ENCODE data around the gene AACS.

AACS gene

GRCh38 chr12:125090437-125090836 is 25.2 kb downstream of the AACS start:
- no peak for DNase-seq (ENCODE audit: extremely low spot score)
- CTCF ChIA-PET: no interaction called here
- POLR2A ChIA-PET: no interaction called here
- no peak for TF ChIP-seq ARNT (IDR thresholded peaks at IDR 0.05)
- TF ChIP-seq FOXA1 (IDR thresholded peaks at IDR 0.05): no peak
- no peak for TF ChIP-seq PKNOX1 (IDR thresholded peaks at IDR 0.05)
- TF ChIP-seq FOXM1 (IDR thresholded peaks at IDR 0.05; ENCODE audit: borderline replicate concordance): no peak
- no peak for TF ChIP-seq L3MBTL2 (conservative IDR thresholded peaks at IDR 0.05)
- TF ChIP-seq LEF1 (IDR thresholded peaks at IDR 0.05; ENCODE audit: borderline replicate concordance): no peak
- TF ChIP-seq ZNF384 (IDR thresholded peaks at IDR 0.05): no peak
- TF ChIP-seq SP1 (IDR thresholded peaks at IDR 0.05): no peak
- TF ChIP-seq HDGF (IDR thresholded peaks at IDR 0.05; ENCODE audit: borderline replicate concordance): no peak
- no peak for TF ChIP-seq TARDBP (IDR thresholded peaks at IDR 0.05)
- no peak for TF ChIP-seq CTBP1 (IDR thresholded peaks at IDR 0.05; ENCODE audit: borderline replicate concordance)
- TF ChIP-seq FOXK2 (IDR thresholded peaks at IDR 0.05): no peak
- TF ChIP-seq SUZ12 (IDR thresholded peaks at IDR 0.05): no peak
- TF ChIP-seq NFRKB (IDR thresholded peaks at IDR 0.05): no peak
- TF ChIP-seq ELF4 (IDR thresholded peaks at IDR 0.05): no peak
- no peak for TF ChIP-seq BHLHE40 (IDR thresholded peaks at IDR 0.05; ENCODE audit: borderline replicate concordance)

- DNase-seq (ENCODE audit: extremely low spot score): no peak
- ChIA-PET CTCF (no interaction called here), POLR2A (no interaction called here)
Observed at GRCh38 chr12:125091401-125091800, 26.2 kb downstream of the AACS start.

GRCh38 chr12:125092108-125092871 is 27.1 kb downstream of the AACS start:
- POLR2A ChIA-PET: no interaction called here
- DNase-seq (ENCODE audit: extremely low spot score): no peak
- CTCF ChIA-PET: no interaction called here
- TF ChIP-seq ZNF384 (IDR thresholded peaks at IDR 0.05): no peak
- TF ChIP-seq ELF4 (IDR thresholded peaks at IDR 0.05): no peak
- TF ChIP-seq SP1 (IDR thresholded peaks at IDR 0.05): no peak
- TF ChIP-seq BHLHE40 (IDR thresholded peaks at IDR 0.05; ENCODE audit: borderline replicate concordance): no peak
- no peak for TF ChIP-seq NFRKB (IDR thresholded peaks at IDR 0.05)
- no peak for TF ChIP-seq ARNT (IDR thresholded peaks at IDR 0.05)
- TF ChIP-seq PKNOX1 (IDR thresholded peaks at IDR 0.05): no peak
- no peak for TF ChIP-seq L3MBTL2 (conservative IDR thresholded peaks at IDR 0.05)
- no peak for TF ChIP-seq HDGF (IDR thresholded peaks at IDR 0.05; ENCODE audit: borderline replicate concordance)
- TF ChIP-seq TARDBP (IDR thresholded peaks at IDR 0.05): no peak
- no peak for TF ChIP-seq FOXK2 (IDR thresholded peaks at IDR 0.05)
- no peak for TF ChIP-seq LEF1 (IDR thresholded peaks at IDR 0.05; ENCODE audit: borderline replicate concordance)
- TF ChIP-seq SUZ12 (IDR thresholded peaks at IDR 0.05): no peak
- TF ChIP-seq FOXA1 (IDR thresholded peaks at IDR 0.05): no peak
- no peak for TF ChIP-seq FOXM1 (IDR thresholded peaks at IDR 0.05; ENCODE audit: borderline replicate concordance)
- TF ChIP-seq CTBP1 (IDR thresholded peaks at IDR 0.05; ENCODE audit: borderline replicate concordance): no peak

More at GRCh38 chr12:125091401-125091800, 26.2 kb downstream of the AACS start:
- TF ChIP-seq ZNF384 (IDR thresholded peaks at IDR 0.05) (no peak), SUZ12 (IDR thresholded peaks at IDR 0.05) (no peak), ELF4 (IDR thresholded peaks at IDR 0.05) (no peak), FOXA1 (IDR thresholded peaks at IDR 0.05) (no peak), L3MBTL2 (conservative IDR thresholded peaks at IDR 0.05) (no peak), TARDBP (IDR thresholded peaks at IDR 0.05) (no peak), CTBP1 (IDR thresholded peaks at IDR 0.05; ENCODE audit: borderline replicate concordance) (no peak), HDGF (IDR thresholded peaks at IDR 0.05; ENCODE audit: borderline replicate concordance) (no peak), FOXK2 (IDR thresholded peaks at IDR 0.05) (no peak), ARNT (IDR thresholded peaks at IDR 0.05) (no peak), PKNOX1 (IDR thresholded peaks at IDR 0.05) (no peak), NFRKB (IDR thresholded peaks at IDR 0.05) (no peak), SP1 (IDR thresholded peaks at IDR 0.05) (no peak), FOXM1 (IDR thresholded peaks at IDR 0.05; ENCODE audit: borderline replicate concordance) (no peak)

GRCh38 chr12:125092872-125093680 is 27.8 kb downstream of the AACS start:
- DNase-seq (ENCODE audit: extremely low spot score): no peak
- ChIA-PET POLR2A (no interaction called here), CTCF (no interaction called here)
- TF ChIP-seq BHLHE40 (IDR thresholded peaks at IDR 0.05; ENCODE audit: borderline replicate concordance) (no peak), HDGF (IDR thresholded peaks at IDR 0.05; ENCODE audit: borderline replicate concordance) (no peak), ZNF384 (IDR thresholded peaks at IDR 0.05) (no peak), ELF4 (IDR thresholded peaks at IDR 0.05) (no peak), TARDBP (IDR thresholded peaks at IDR 0.05) (no peak), PKNOX1 (IDR thresholded peaks at IDR 0.05) (no peak), SP1 (IDR thresholded peaks at IDR 0.05) (no peak), ARNT (IDR thresholded peaks at IDR 0.05) (no peak)
